HEK293 (cell line): ENCODE data around the gene TPCN2.

Source experiments
- BCL11B ChIP-seq: fragments of 450-650 bp; formaldehyde crosslinking; IDR thresholded peaks from 2 replicates; pipeline ENCODE4 v1.5.1; 2016; ENCODE audit warnings: low read depth, missing biosample characterization, missing genetic modification characterization
- CTCF ChIP-seq: fragments of 450-650 bp; formaldehyde crosslinking; IDR thresholded peaks from 2 replicates; pipeline ENCODE4 v1.5.1; 2016; ENCODE audit warnings: missing biosample characterization, missing genetic modification characterization
- GLIS2 ChIP-seq: fragments of 450-650 bp; formaldehyde crosslinking; IDR thresholded peaks from 2 replicates; pipeline ENCODE4 v1.5.1; 2016; ENCODE audit warnings: missing biosample characterization, missing genetic modification characterization
- YY1 ChIP-seq: fragments of 450-650 bp; formaldehyde crosslinking; IDR thresholded peaks from 2 replicates; pipeline ENCODE4 v1.5.1; 2018; ENCODE audit warnings: missing biosample characterization, missing genetic modification characterization
- ZNF239 ChIP-seq: fragments of 450-650 bp; formaldehyde crosslinking; IDR thresholded peaks from 2 replicates; pipeline ENCODE4 v1.5.1; 2016; ENCODE audit warnings: missing biosample characterization, missing genetic modification characterization
- ZNF274 ChIP-seq, 2 experiments: fragments of 200-500 bp in 1 of 2; fragments of 450-650 bp in 1 of 2; sonication (Bioruptor generic) in 1 of 2; formaldehyde crosslinking in 1 of 2; IDR thresholded peaks; 2 replicates each; pipeline versions ENCODE4 v1.5.1 to v1.6.1; 2014 to 2016; ENCODE audit warnings: borderline replicate concordance in 1 of 2, inconsistent platforms in 1 of 2, low read length in 1 of 2, missing biosample characterization in 1 of 2, missing genetic modification characterization in 1 of 2
- ZNF280D ChIP-seq: fragments of 450-650 bp; formaldehyde crosslinking; IDR thresholded peaks from 2 replicates; pipeline ENCODE4 v1.5.1; 2016; ENCODE audit warnings: missing biosample characterization, missing genetic modification characterization
- ZNF600 ChIP-seq: fragments of 450-650 bp; formaldehyde crosslinking; IDR thresholded peaks from 2 replicates; pipeline ENCODE4 v1.5.1; 2016; ENCODE audit warnings: missing biosample characterization, missing genetic modification characterization
- ZNF768 ChIP-seq: fragments of 450-650 bp; formaldehyde crosslinking; IDR thresholded peaks from 2 replicates; pipeline ENCODE4 v1.5.1; 2018; ENCODE audit warnings: missing biosample characterization, mild to moderate bottlenecking, missing genetic modification characterization

GRCh38 chr11:69009441-69010211, 39.1 kb upstream of the TPCN2 start:
- TF ChIP-seq ZNF280D (no peak), YY1 (no peak), GLIS2 (no peak), ZNF274 (IDR thresholded peaks at IDR 0.05; ENCODE audit: low read length) (no peak), ZNF274 (tag by site-specific recombination; IDR thresholded peaks at IDR 0.05; ENCODE audit: borderline replicate concordance) (no peak), BCL11B (tag by site-specific recombination) (no peak), CTCF (no peak), ZNF768 (tag by site-specific recombination) (no peak), ZNF239 (no peak), ZNF600 (tag by site-specific recombination) (no peak)
